Fibroblast of pulmonary artery (primary cell): ENCODE results near the gene TMEM26.

Source experiments
- DNase-seq: peaks from one replicate; pipeline ENCODE4 v3.0.0-alpha.2; 2010; ENCODE audit warnings: low read depth
- H3K4me3 ChIP-seq: replicated peaks from 2 replicates; pipeline ENCODE4 v1.5.1; 2011; ENCODE audit warnings: low read depth, mild to moderate bottlenecking, control low read depth, low read length, moderate library complexity
- TF ChIP-seq, protein P1 (sequence below): IDR thresholded peaks from 2 replicates; pipeline ENCODE4 v1.5.1; 2011; ENCODE audit warnings: mild to moderate bottlenecking, control low read depth, low read length, inconsistent platforms; ENCODE audit errors: missing control alignments

Gene TMEM26

DNA sequence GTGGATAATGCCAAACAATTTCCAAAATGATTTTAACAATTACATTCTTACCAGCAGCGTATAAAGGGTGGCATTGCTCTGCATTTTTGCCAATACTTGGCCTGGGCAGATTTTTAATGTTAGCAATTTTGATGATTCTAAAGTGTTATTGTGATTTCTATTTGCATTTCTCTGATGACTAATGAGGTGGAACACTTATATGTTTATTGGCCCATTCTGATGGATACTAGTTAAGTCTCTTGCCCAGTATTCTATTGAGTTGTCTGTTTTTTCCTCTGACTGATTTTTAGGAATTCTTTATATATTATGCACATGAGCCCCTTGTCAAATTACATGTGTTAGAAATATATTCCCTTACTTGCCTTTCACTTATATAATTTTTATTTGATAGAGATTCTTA, 86.8 kb downstream of the TMEM26 start:
- no peak for DNase-seq
- TF ChIP-seq, protein P1, sequence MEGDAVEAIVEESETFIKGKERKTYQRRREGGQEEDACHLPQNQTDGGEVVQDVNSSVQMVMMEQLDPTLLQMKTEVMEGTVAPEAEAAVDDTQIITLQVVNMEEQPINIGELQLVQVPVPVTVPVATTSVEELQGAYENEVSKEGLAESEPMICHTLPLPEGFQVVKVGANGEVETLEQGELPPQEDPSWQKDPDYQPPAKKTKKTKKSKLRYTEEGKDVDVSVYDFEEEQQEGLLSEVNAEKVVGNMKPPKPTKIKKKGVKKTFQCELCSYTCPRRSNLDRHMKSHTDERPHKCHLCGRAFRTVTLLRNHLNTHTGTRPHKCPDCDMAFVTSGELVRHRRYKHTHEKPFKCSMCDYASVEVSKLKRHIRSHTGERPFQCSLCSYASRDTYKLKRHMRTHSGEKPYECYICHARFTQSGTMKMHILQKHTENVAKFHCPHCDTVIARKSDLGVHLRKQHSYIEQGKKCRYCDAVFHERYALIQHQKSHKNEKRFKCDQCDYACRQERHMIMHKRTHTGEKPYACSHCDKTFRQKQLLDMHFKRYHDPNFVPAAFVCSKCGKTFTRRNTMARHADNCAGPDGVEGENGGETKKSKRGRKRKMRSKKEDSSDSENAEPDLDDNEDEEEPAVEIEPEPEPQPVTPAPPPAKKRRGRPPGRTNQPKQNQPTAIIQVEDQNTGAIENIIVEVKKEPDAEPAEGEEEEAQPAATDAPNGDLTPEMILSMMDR = no peak
- H3K4me3 ChIP-seq = no peak overlapping the region

DNA sequence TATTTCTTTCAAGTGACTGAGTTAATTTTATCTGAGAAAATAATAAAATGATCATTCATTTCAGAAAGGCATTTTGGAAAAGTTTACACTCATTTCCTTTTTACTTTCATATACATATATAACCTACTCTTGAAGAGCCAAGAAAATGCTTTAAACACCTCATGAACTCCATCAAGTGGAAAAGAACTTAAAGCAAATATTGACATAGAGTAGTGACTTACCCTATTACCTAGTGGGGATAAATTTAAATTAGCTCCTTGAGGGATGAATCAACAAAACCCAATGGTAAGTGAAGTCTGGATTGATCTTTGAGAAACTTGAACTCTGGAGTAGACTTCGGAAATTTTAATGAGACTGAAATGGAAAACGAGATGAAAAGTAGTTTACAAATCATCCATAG, 88.6 kb downstream of the TMEM26 start:
- H3K4me3 ChIP-seq = no peak overlapping the region
- DNase-seq = no peak
- TF ChIP-seq, protein P1 = no peak

GRCh38 chr10:61363006-61363405, 90.2 kb downstream of the TMEM26 start:
- no peak for DNase-seq

GRCh38 chr10:61359452-61359851, 93.7 kb downstream of the TMEM26 start:
- TF ChIP-seq, protein P1 = no peak
- H3K4me3 ChIP-seq = no peak overlapping the region
- DNase-seq = no peak

More at GRCh38 chr10:61363006-61363405, 90.2 kb downstream of the TMEM26 start:
- H3K4me3 ChIP-seq = no peak overlapping the region
- TF ChIP-seq, protein P1 = no peak

- TF ChIP-seq, protein P1 = no peak
- no peak for DNase-seq
- H3K4me3 ChIP-seq = no peak overlapping the region
Measured at GRCh38 chr10:61357687-61358086, 95.5 kb downstream of the TMEM26 start.
